Measurements from ENCODE around the gene KANSL1.

GRCh38 chr17:46063241-46063640 lies 130.0 kb downstream of the KANSL1 start:
- TF ChIP-seq CTCF (IDR thresholded peaks at IDR 0.05) (no peak), POLR2A (IDR thresholded peaks at IDR 0.05) (no peak)
